CD4-positive, alpha-beta T cell (primary cell): Measurements from ENCODE around the gene JAZF1. TPM values are rescaled to one million over a fixed set of nuclear protein-coding genes. Genes with fewer than 3 reads are reported as not detected.

Source experiments
- ATAC-seq: fragments of 200-7000 bp; cut with Tn5 transposase; one replicate; pipeline ENCODE4 v1.10.0; 2022; ENCODE audit warnings: mild to moderate bottlenecking; ENCODE audit not compliant: poor library complexity
- CTCF ChIA-PET: fragments of 350-600 bp; sonication (Branson Sonifier 250); formaldehyde crosslinking; loops from one replicate; lab custom pipeline; 2021; ENCODE audit warnings: antibody characterized with exemption, inconsistent platforms; lab: Charles Lee
- POLR2A ChIA-PET: fragments of 350-600 bp; sonication (Branson Sonifier 250); formaldehyde crosslinking; loops from one replicate; lab custom pipeline; 2021; ENCODE audit warnings: antibody characterized with exemption, inconsistent platforms; lab: Charles Lee
- DNase-seq, 14 experiments: peaks; one replicate each; pipeline ENCODE4 v3.0.0-alpha.2; 2013 to 2020; ENCODE audit warnings: mixed read lengths in 2 of 14
- H3K27ac ChIP-seq, 2 donors: one replicate each; pipeline versions ENCODE4 v1.5.1 to v1.7.0; 2013; ENCODE audit warnings: low read length in 2 of 2, low read depth in 1 of 2, mild to moderate bottlenecking in 1 of 2
- H3K27me3 ChIP-seq, 2 experiments: 1 replicate in 1 of 2; 2 replicates in 1 of 2; pipeline versions ENCODE4 v1.6.1 to v1.7.0; 2013; ENCODE audit warnings: low read length in 2 of 2, control low read depth in 1 of 2, mild to moderate bottlenecking in 1 of 2, moderate library complexity in 1 of 2; ENCODE audit not compliant: insufficient read depth in 2 of 2, control insufficient read depth in 1 of 2
- H3K36me3 ChIP-seq: one replicate; pipeline ENCODE4 v1.6.1; 2013; ENCODE audit warnings: low read length, control low read depth; ENCODE audit not compliant: insufficient read depth
- H3K4me1 ChIP-seq: one replicate; pipeline ENCODE4 v1.6.1; 2013; ENCODE audit warnings: low read length, control low read depth; ENCODE audit not compliant: insufficient read depth
- H3K4me3 ChIP-seq: one replicate; pipeline ENCODE4 v1.5.1; 2013; ENCODE audit warnings: mild to moderate bottlenecking, low read length, moderate library complexity
- H3K9me3 ChIP-seq, 2 experiments: 1 replicate in 1 of 2; 2 replicates in 1 of 2; pipeline versions ENCODE4 v1.6.1 to v1.7.0; 2013; ENCODE audit warnings: low read length in 2 of 2, mild to moderate bottlenecking in 2 of 2, control low read depth in 1 of 2, moderate library complexity in 1 of 2; ENCODE audit not compliant: control insufficient read depth in 1 of 2, insufficient read depth in 1 of 2
- H3K27ac Mint-ChIP-seq: one replicate; pipeline ENCODE4 v1.8.0; 2020; ENCODE audit warnings: mixed read lengths
- H3K27me3 Mint-ChIP-seq: one replicate; pipeline ENCODE4 v1.8.0; 2021; ENCODE audit warnings: mixed read lengths
- H3K36me3 Mint-ChIP-seq: one replicate; pipeline ENCODE4 v1.8.0; 2021; ENCODE audit warnings: low read depth, mixed read lengths
- H3K4me1 Mint-ChIP-seq: one replicate; pipeline ENCODE4 v1.8.0; 2021; ENCODE audit warnings: low read depth, mixed read lengths
- H3K4me3 Mint-ChIP-seq: one replicate; pipeline ENCODE4 v1.8.0; 2020; ENCODE audit warnings: mild to moderate bottlenecking, mixed read lengths
- H3K9me3 Mint-ChIP-seq: one replicate; pipeline ENCODE4 v1.8.0; 2020; ENCODE audit warnings: mixed read lengths
- CTCF ChIP-seq: fragments of 200-600 bp; IDR thresholded peaks from one replicate; pipeline ENCODE4 v1.8.0; 2022; ENCODE audit warnings: antibody characterized with exemption, mild to moderate bottlenecking
- intact Hi-C, 2 experiments: fragments of 100-400 bp; cut with DNase I in 1 of 2; cut with micrococcal nuclease in 1 of 2; formaldehyde crosslinking; loops; one replicate each; pipeline versions ENCODE4 v1.15.1 to v1.9.0; 2023 to 2025; cut with DNase I, micrococcal nuclease
- total RNA-seq, 174 experiments: library from RNA in 2 of 174; stranded (reverse) in 2 of 174; gene quantifications; one replicate each; pipeline ENCODE4 v1.2.3 and lab custom pipeline; 2021 to 2026

JAZF1 gene
- total RNA-seq, 2 experiments from 2014 or later, result 9.9 to 11.1 TPM

GRCh38 chr7:28173531-28173930, 7.1 kb downstream of the JAZF1 start:
- no peak for TF ChIP-seq CTCF
- H3K4me1 Mint-ChIP-seq, result peaks cover 22% of the 10 kb centered on the region
- ChIA-PET POLR2A (no interaction called here), CTCF (no interaction called here)
- no peak for DNase-seq
- Histone ChIP-seq H3K27me3 (no peaks in the 10 kb centered on the region), H3K36me3 (no peaks in the 10 kb centered on the region), H3K27ac (no peak overlapping the region), H3K4me1 (peaks cover 8% of the 10 kb centered on the region), H3K9me3 (no peaks in the 10 kb centered on the region), H3K4me3 (no peak overlapping the region)
- no peaks in the 10 kb centered on the region for H3K36me3 Mint-ChIP-seq
- H3K4me3 Mint-ChIP-seq, result no peak overlapping the region
- intact Hi-C loops, result no loop called here
- H3K27ac Mint-ChIP-seq, result no peak overlapping the region
- H3K27me3 Mint-ChIP-seq, result no peaks in the 10 kb centered on the region
- no peak for ATAC-seq
- no peaks in the 10 kb centered on the region for H3K9me3 Mint-ChIP-seq

GRCh38 chr7:28172958-28173357, 7.6 kb downstream of the JAZF1 start:
- intact Hi-C loops, result no loop called here
- ChIA-PET CTCF (no interaction called here), POLR2A (no interaction called here)
- ATAC-seq, result no peak
- H3K36me3 Mint-ChIP-seq, result no peaks in the 10 kb centered on the region
- H3K4me3 Mint-ChIP-seq, result no peak overlapping the region
- Histone ChIP-seq H3K36me3 (no peaks in the 10 kb centered on the region), H3K9me3 (no peaks in the 10 kb centered on the region), H3K27me3 (no peaks in the 10 kb centered on the region), H3K4me3 (no peak overlapping the region), H3K27ac (no peak overlapping the region), H3K4me1 (peaks cover 8% of the 10 kb centered on the region)
- no peak for DNase-seq
- H3K9me3 Mint-ChIP-seq, result no peaks in the 10 kb centered on the region
- TF ChIP-seq CTCF, result no peak
- H3K4me1 Mint-ChIP-seq, result peaks cover 22% of the 10 kb centered on the region
- no peak overlapping the region for H3K27ac Mint-ChIP-seq
- no peaks in the 10 kb centered on the region for H3K27me3 Mint-ChIP-seq

GRCh38 chr7:28170701-28171100, 9.9 kb downstream of the JAZF1 start:
- peaks cover 0 to 1% of the 10 kb centered on the region in 2 experiments for H3K27me3 ChIP-seq
- H3K27me3 Mint-ChIP-seq, result no peaks in the 10 kb centered on the region
- no peak for TF ChIP-seq CTCF
- DNase-seq (no peak), ATAC-seq (no peak)
- H3K9me3 ChIP-seq, result no peaks in the 10 kb centered on the region
- intact Hi-C loops, result no loop called here
- CTCF ChIA-PET, result no interaction called here
- H3K4me1 ChIP-seq, result peaks cover 8% of the 10 kb centered on the region
- no peak overlapping the region for H3K27ac Mint-ChIP-seq
- no peak overlapping the region for H3K4me3 Mint-ChIP-seq
- no peak overlapping the region for H3K4me3 ChIP-seq
- no peaks in the 10 kb centered on the region for H3K36me3 ChIP-seq
- peaks cover 22% of the 10 kb centered on the region for H3K4me1 Mint-ChIP-seq
- no peaks in the 10 kb centered on the region for H3K9me3 Mint-ChIP-seq
- no peak overlapping the region for H3K27ac ChIP-seq
- POLR2A ChIA-PET, result no interaction called here
- no peaks in the 10 kb centered on the region for H3K36me3 Mint-ChIP-seq
